ENCODE results near the gene INKA1.
"Not testable (repeated sequence)": the region's sequence is repeated elsewhere in the genome, so short reads cannot be mapped to it uniquely, and the experiment has no call there.

INKA1 gene

DNA sequence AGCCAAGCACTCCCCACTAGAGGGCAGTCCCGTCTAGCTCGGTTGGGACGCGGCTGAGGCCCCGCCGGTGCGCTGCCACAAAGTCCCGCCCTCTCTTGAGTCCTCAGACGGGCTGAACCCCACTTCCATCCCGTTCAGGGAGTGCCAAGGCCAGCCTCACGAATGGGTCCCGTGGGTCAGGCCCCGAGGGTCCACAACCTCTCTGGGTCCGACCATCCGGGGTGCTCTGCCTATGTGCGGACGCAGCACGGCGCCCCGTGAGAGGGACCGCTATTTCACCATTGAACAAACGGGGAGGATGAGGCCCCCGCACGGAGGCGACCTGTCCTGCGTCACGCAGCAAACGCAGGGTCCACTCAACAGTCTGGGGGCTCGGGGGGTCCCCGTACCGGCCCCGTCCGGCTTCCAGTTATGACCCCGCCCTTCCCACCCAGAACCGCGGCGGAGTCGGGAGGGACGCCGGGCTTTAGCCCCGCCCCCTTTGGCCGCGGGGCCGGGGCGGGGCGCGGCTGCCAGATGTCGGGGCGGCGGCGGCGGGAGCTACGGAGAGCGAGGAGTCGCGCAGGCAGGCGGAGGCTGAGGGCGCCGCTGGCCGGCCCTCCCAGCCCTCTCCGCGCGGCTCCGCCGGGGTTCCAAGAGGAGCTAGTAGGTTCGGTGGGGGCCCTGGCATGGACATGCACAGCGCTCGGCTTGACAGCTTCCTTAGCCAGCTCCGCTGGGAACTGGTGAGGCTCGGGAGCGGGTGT, at the start of gene INKA1:
Gene INKA1 (plus strand): TSS at position 543 of the 746 bp plus-strand sequence. CDS start 132 bp downstream, at position 675.
- peak; percentile 65 to 76 for DNase-seq (ENCODE audit: low read depth in 2 of 2)

DNA sequence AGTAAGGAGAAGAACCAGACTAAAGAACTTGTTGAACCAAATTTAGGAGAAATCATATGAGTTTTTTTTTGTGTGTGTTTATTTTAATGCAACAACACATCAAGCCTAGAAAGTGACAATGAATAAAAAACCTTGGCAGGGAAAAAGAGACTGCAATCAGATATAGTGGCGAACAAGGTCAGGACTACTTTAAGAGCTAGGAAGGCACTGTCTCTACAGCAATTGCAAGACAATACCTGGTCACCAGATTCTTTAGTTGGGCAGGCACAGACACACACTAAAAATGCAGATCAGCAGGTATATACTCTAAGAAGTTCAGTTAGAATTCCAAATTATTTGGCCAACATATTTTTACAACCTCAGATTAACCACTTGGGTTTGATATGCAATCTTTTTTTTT, 48.5 kb upstream of the INKA1 start:
- no peak for DNase-seq (ENCODE audit: low read depth in 2 of 2)

DNA sequence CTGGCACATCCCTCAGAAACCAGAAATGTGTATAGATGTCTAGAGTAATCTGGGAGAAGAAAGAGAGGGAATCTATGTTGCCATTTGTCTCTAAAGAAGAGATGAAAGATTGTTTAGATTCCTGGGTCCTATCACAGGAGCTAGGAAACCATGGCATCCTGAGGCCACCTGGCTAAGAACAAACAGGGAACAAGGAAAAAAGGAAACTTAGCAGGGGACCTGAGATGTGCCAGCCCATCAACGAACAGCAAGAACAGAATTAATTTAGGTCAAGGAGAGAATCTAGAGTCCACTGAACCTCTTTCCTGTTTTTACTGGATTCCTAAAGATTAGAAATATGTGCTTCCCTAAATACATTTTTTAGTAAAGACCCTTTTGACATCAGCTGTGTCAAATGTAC, 47.0 kb upstream of the INKA1 start:
- no peak for DNase-seq (ENCODE audit: low read depth in 2 of 2)

DNA sequence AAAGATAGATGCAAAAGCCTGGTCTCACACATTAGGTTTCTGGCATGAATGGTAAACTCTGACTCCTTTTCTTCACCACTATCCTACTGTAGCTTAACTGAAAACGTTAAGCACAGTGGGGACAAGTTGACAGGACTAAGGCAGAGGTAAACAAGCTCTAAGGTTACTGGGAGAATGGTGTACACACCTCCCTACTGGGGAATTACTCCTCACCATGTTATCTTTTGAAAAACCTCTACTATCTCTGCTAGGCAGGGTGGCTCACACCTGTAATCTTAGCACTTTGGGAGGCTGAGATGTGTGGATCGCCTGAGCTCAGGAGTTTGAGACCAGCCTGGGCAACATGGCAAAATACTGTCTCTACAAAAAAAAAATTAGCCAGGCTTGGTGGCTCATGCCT, 45.9 kb upstream of the INKA1 start:
- no peak for DNase-seq (ENCODE audit: low read depth in 2 of 2)

DNA sequence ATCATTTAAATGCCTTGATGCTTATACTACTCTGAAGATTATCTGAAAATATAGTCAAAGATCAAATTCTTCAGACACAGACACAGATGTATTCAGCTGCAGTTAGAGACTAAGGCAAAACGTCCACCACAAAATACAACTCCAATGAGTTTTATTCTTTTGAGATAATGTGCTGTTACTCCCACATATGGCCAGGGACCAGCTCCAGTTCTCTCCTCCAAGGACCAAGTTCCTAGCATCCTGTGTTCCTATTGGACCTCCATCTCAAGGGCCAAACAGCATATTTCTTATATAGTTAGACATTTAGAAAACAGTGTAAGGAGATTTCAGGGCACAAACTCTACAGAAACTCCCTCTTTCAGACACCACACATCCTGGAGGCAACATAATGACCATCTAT, 43.8 kb upstream of the INKA1 start:
- DNase-seq (ENCODE audit: low read depth in 2 of 2), result no peak

DNA sequence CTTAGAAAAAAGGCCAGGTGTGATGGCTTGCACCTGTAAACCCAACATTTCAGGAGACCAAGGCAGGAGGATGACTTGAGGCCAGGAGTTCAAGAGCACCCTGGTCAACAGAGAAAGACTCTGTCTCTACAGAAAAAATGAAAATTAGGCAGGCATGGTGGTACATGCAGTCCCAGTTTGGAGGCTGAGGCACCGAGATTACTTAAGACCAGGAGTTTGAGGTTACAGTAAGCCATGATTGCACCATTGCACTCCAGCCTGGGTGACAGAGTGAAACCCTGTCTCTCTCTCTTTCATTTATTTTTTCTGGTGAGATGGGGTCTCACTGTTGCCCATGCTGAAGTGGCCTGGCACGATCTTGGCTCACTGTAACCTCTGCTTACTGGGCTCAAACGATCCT, 41.4 kb upstream of the INKA1 start:
- no peak for DNase-seq (ENCODE audit: low read depth in 2 of 2)

DNA sequence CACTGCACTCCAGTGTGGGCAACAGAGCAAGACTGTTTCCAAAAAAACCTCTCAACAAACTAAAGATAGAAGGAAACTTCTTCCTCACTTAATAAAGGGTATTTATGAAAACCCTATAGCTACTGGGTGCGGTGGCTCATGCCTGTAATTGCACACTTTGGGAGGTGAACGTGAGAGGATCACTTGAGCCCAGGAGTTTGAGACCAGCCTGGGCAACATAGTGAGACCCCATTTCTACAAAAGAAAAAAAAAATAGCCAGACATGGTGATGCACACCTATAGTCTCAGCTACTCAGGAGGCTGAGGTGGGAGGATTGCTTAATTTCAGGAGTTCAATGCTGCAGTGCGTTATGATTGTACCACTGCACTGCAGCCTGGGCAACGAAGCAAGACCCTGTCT, 39.1 kb upstream of the INKA1 start:
- no peak for DNase-seq (ENCODE audit: low read depth in 2 of 2)

DNA sequence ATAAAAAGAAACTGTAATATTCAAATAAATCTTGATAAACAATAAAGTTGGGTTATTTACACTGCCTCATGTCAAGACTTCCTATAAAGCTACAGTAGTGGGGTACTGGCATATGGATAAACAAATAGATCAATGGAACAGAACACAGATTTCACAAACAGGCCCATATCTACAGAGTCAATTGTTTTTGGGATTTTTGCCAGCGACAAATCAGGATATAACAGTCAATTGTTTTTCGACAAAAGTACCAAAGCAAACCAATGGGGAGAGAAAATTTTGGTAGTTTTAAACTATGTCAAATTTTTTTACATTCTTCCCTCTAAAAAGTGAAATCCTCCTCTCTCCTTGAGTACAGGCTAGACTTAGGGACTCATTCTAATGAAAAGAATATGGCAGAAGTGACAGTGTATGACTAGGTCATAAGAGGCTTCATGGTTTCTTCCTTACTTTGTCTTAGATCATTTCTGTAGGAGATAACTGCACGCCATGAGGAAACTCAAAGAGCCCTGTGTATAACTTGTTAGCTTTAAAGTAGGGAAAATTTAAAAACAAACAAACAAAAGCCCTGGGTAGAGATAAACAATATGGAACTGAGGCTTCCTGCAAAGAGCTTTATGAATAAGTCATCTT, 33.7 kb upstream of the INKA1 start:
- DNase-seq (ENCODE audit: low read depth in 2 of 2), result no peak

DNA sequence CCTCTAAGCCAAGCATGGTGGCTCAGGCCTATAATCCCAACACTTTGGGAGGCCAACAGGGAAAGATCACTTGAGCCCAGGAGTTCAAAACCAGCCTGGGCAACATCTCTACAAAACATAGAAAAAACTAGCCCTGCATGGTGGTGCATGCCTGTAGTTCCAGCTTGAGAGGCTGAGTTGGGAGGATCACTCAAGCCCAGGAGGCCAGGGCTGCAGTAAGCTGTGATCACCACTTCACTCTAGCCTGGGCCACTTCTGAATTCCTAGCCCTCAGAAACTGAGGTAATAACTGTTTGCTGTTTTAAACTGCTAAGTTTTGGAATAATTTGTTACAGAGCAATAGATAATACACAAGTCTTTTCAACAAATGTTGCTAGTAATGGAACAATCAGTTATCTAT, 33.1 kb upstream of the INKA1 start:
- no peak for DNase-seq (ENCODE audit: low read depth in 2 of 2)

DNA sequence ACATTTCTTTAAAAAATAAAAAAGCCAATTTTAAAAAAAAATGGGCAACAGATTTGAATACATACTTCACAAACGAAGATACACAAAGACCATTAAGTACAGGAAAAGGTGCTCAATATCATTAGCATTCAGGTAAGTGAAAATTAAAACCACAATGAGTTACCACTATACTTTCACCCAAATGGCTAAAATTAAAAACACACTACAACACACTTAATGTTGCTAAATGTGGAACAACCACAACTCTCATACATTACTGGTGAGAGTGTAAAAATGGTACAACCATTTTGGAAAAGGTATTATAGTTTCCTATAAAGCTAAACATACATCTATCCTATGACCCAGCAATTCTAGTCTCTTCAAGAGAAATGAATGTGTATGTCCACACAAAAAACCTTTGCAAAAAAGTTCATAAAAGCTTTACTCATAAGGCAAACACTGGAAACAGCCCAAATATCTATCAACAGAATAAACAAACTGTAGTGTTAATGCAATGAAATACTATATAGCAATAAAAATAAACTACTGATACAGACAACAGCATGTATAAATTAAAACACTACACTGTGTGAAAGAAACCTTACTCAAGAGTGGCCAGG, 31.6 kb upstream of the INKA1 start:
- DNase-seq (ENCODE audit: low read depth in 2 of 2), result no peak

DNA sequence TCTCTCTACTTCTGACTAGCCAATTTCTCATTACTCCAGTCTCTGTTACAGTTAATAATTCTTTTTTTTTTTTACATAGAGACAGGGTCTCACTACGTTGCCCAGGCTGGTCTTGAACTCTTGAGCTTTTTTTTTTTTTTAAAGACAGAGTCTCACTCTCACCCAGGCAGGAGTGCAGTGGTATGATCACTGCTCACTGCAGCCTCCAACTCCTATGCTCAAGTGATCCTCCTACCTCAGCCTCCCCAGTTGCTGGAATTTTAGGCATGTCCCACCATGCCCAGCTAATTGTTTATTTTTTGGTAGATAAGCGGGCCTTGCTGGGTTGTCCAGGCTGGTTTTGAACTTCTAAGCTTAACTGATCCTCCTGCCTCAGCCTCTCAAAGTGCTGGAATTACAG, 30.4 kb upstream of the INKA1 start:
- DNase-seq (ENCODE audit: low read depth in 2 of 2), result no peak

DNA sequence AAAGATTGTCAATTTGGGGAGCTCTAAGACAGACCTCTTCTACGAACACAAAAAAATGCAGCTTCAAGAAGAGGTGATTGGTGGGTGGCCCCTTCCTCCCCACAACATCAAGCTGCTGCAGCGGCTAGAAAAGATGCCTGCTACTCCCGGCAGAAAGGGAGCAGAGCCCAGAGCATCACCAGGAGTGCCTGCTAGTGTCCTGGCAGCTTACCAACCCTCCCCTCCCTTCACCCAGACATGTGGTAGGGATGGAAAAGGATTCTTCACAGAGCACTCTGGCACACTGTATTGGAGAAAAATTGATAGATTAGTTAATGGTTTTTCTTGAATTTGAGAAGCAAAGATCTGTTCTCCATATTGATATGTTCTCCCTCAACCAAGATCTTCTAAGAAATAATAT, 27.5 kb upstream of the INKA1 start:
- no peak for DNase-seq (ENCODE audit: low read depth in 2 of 2)

DNA sequence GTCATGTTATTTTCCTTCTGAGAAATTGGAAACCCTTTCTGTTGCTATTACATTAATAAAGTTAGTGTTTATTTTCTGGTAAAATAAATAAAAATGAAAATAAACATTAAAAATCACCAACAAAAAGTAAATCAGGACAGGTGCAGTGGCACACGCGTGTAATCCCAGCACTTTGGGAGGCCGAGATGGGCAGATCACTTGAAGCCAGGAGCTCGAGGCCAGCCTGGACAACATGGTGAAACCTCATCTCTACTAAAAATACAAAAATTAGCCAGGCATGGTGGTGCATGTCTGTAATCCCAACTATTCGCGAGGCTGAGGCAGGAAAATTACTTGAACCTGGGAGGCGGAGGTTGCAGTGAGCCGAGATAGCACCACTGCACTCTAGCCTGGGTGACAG, 27.0 kb upstream of the INKA1 start:
- DNase-seq (ENCODE audit: low read depth in 2 of 2), result not testable (repeated sequence)

DNA sequence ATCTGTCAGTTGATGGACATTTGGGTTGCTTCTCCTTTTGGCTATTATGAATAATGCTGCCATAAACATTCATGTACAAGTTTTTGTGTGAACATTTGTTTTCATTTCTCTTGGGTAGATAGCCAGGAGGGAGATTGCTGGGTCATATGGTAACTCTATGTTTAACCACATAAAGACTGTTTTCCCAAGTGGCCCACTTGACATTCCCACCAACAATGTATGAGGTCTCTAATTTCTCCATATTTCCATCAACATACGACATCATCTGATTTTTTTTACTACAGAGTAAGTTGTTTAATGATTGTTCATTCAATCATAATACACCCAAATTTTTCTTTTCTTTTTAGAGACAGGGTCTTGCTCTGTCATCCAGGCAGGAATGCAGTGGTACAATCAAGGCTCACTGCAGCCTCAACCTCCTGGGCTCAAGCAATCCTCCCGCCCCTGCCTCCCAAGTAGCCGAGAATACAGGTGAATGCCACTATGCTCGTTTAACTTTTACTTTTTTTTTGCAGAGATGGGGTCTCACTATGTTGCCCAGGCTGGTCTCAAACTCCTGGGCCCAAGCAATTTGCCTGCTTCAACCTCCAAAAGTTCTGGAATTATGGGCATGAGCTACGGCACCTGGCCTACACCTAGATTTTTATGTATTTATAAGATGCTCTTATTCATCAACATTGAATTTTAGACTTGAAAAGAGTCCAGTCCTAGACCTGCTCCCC, 23.5 kb upstream of the INKA1 start:
- no peak for DNase-seq (ENCODE audit: low read depth in 2 of 2)

DNA sequence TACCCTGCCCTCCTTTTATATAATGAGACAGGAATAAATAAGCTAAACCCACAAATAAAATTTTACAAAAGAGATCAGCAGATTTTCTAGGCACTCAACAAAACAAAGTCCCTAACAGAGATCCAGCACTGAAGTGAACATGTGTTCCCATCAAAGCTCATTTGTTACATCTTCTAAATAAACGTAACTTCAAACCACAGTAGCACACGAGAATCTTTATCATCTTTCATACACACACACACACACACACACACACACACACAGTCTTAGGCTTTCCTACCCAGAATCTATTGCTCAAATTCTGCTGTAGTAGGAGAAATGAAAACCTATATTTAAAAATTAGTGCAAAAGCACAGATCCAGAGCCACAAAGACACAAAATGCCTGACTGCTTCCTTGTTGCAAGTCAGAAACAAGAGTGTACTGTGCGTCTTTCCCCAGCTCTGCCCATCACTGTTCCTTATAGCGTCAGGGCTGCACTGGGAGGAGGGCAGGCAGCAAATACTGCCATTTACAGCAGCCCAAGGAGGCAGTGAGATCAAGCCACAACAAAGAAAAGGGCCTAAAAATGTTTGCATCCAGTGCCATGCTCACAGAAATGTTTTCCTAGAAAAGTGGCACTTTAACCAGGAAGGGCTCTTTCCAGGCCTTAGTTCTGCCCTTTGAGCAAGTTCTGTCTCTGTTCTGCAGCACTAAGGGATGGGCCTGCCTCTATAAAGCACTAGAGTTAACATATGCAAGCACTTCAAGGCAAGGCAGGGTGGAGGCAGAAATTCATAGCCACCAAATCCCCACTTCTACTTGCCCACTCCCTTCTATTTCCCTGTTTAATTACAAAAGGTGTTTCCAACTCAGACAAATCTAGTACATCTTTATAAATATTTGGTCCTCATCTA, 22.7 kb upstream of the INKA1 start:
- no peak for DNase-seq (ENCODE audit: low read depth in 2 of 2)

DNA sequence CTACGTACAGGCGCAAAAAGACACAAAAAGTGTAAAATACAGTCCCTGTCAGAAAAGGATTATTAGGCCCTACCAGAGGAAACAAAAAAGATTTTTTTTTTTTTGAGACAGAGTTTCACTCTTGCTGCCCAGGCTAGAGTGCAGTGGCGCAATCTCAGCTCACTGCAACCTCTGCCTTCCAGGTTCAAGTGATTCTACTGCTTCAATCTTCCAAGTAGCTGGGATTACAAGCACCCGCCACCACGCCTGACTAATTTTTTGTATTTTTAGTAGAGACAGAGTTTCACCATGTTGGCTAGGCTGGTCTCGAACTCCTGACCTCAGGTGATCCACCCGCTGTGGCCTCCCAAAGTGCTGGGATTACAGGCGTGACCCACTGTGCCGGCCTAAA, 22.1 kb upstream of the INKA1 start:
- not testable (repeated sequence) for DNase-seq (ENCODE audit: low read depth in 2 of 2)

DNA sequence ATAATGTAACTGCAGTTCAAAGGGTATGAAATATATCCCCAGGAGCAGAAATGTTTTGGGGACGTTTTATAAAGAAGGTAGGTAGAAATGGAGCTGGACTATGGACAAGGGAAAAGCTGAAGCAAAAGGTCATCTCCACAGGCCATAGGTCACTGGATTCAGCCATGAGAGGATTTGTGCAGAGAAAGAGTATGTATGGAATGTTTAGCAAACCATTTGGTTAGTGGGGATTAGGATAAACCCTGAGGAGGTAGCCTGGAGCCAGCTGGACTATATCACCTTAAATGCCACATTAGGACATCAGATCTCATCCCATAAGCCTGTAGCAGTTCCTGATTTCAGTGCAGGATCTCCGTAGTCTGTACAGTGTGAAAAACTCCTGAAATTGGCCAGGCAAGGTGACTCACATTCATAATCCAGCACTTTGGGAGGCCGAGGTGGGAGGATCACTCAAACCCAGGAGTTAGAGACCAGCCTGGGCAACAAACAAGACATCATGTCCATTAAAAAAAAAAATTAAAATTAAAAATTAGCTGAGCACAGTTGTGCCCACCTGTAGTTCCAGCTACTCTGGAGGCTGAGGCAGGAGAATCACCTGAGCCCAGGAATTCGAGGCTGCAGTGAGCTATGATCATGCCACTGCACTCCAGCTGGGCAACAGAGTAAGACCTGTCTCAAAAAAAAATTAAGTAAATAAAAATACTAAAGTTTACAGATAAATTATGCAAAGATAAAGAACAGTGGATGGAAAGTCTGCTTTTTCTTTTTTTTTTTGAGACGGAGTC, 21.5 kb upstream of the INKA1 start:
- DNase-seq (ENCODE audit: low read depth in 2 of 2), result no peak

DNA sequence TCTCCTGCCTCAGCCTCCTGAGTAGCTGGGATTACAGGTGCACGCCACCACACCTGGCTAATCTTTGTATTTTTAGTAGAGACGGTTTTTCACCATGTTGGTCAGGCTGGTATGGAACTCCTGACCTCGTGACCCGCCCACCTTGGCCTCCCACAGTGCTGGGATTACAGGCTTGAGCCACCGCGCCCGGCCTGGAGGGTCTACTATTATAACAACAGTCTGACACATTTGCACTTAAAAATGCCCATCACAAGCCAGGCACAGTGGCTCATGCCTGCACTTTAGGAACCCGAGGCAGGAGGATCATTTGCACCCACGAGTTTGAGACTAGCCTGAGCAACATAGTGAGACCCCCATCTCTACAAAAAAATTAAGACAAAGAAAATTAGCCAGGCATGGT, 20.8 kb upstream of the INKA1 start:
- not testable (repeated sequence) for DNase-seq (ENCODE audit: low read depth in 2 of 2)

DNA sequence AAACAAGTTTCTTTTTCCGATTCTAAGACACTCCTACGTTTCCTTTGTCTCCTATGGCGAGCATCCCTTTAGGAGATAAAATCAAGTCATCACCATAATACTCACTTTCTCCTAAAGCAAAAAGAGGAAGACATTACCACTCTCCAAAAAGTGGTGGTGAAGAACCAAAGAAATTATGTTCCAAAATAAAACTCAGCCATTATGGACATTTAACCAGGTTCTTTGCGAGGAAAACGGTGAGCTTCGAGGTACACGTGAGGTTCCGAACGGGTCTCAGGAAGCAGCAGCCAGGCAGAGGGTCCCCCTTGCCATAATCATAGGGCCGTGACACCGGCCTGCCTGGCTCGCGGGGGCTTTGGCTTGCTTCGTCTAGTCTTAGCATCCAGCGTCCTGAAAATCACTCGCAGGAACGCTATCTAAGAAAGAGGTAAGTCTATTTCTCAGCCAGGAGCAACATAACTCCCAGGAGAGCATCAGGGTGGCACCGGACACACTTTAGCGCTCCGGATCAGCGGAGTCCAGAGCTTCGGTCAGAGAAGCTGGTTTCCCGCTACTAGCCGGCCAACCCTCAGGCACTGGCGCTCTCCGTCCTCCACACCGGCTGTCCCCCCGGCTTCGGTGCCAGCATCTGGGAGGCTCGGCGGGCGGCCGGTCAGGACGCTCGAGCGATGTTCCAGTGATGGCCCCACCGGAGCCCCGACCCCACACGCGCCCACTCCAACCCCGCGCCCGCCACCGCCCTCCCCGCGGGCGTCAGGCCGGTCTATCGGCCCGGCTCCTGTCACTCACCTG, 17.3 kb upstream of the INKA1 start:
- DNase-seq (ENCODE audit: low read depth in 2 of 2), result no peak
